NCI-H2107 treated with DMSO at 0.1 percent for 48 hours (cell line): ENCODE data around the gene KLHL2.
"Not testable (repeated sequence)": the region's sequence is repeated elsewhere in the genome, so short reads cannot be mapped to it uniquely, and the experiment has no call there.

Experiments
- DNase-seq: peaks from one replicate; lab custom pipeline; 2025; ENCODE audit not compliant: unreplicated experiment; lab: John Stamatoyannopoulos, UW

KLHL2 gene

DNA sequence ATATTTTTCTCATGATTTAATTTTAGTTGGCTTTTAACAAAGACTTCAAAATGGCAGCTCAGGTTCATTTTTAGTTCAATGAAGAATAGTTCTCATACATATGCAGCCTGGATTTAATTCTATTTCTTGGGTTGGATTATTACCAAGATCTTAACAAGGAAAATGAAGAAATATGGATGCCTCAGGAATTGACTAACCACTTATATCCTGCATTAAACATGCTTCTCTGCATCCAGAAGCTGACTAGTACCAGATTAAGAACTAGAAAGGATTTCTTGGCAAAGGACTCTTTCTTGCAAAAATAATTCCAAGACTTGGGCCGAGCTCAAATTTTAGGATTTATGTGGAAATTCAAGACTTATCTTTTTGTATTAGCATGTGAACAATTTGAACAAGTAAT, 5.6 kb upstream of the KLHL2 start:
- DNase-seq = no peak

DNA sequence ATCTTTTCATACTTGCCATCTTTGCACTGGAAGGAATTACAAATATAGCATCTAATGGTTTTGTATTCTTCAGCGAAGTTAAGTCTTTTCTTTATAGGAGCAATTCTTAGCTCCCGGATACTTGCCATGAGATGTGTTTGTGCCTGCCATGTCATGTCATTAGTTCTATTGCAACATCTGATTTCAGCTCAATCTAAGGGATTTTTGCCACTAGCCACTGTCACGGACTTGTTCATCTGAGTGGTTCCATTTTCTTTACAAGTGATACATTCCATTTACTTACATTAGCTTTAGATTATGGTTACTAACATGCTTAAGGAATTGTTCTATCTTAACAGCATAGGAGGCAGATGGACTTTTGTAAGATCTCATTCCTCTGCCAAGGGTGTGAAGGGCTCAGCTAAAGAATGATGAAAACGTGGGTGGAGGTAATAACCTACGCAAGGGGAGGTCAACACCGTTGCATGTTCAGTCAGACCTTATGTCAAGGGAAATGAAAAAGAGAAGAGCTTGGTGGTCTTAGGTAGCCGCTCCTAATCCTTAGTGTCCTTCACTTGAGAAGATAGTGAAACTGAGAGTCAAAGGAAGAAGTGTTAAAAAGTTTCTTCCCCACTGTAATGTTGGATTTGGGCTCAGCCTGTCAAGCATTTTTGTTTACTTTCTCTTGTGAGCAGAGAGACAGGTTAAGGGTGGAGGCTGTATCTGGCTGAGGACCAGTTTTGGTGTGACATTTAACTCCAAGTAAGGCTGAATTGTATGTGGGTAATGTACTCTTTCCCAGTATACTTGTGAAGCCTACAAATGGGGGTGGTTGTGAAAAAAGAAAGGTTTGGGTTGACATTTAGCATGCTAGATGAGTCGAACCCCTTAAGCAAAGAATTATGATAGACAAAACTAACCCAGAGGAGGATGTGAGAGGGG, 3.6 kb upstream of the KLHL2 start:
- DNase-seq = no peak

DNA sequence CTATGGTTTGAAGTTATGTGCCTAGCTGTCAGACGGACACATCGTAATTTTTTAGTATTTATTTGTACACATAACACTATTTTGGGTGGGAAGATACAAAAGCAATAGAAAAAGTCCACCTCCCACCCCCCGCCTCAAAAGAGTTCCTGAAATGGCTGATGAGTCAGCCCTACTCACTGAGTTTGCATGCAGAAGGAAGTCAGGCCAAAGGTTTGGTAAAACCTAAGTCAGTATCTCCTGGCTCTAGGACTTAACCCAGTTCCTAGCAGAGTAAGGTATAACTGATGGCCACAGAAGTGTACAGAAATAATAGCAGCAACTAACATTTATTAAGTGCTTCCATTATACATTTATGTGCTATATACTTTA, 2.9 kb upstream of the KLHL2 start:
- no peak for DNase-seq

DNA sequence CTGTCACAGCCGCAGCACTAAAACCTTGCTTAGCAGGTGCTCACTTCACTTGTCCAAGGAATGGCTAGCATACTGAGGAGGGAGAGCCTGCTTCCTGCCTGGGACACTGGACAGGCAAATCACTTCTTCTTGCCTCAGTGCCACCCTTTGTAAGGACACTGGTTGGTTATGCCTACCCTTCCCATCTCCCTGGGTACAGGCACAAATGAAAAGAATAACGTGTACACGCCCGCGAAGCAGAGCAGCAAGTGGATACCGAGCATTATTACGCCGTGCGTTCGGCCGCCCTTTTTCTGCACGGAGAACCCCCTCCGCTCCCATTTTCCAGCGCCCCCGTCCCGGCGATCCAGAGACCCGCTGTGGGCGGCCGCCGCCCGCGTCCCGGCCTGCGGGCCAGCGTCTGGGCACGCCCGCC, 338 bp upstream of the KLHL2 start:
- DNase-seq = no peak

DNA sequence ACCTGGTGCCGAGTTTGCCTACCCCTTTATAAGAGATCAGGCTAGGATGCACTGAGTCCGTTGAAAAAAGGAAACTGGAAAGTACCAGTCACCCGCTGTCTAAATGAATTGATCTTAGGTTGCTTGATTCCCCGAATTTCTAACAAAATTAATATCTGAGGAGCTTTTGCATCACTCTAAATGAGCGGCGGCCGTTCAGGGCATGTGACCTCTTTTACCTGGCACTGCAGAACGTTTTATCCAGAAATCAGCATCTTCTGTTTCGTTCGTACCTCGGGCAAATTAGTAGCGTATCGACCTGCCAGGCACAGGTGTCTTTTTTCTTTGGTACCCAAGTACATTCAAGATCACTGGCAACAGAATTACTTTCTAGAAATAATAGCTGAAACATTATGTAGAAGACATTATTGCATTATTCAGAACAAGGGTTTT, 876 bp downstream of the KLHL2 start:
- no peak for DNase-seq

DNA sequence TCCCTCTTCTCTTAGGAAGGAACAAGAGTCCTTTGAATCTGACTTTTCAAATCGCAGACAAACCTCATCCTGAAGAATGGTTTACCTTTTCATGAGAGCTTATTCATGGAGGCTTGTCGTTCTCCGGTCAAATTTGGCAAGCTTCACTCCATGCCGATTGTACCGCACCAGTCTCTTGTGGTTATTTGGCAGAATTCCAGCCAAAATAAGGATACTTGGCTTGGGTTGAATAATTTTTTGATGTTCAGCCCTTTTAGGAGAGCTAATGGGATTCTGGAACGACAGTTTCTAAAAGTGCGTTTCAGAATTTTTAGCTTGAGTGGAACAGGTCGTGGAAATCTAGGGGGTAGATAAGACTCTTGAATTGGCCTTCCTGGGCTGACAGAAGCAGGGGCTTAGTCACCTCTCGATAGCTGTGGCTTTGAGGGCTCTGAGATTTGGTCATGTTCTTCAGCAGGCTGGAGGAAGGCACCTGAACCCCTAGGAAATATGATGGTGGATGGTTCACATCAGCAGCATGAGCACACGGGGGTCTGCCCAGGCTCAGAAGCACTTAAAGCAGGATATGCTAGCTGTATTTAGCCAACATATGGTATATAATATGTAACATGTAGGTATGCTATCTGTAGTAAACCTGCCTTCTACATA, 1.5 kb downstream of the KLHL2 start:
- DNase-seq = no peak

DNA sequence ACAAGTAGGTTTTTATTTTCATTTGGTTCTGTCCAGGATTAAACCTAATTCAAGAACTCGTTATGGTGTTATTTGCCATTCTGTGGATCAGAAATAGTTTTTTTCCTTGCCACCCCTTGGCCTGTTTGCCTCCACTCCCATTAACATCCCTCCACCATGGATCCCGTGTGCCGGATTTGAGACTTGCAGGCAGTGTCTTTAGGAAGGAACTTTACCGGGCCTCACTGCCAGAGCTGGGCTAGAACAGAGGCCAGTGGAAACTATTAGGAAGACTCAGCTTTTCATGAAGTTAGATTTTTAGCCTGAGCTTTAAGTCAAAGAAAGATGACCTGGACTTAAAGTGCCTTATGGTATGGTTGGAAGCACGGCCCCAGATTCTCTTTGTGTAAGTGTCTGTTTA, 2.4 kb downstream of the KLHL2 start:
- no peak for DNase-seq

DNA sequence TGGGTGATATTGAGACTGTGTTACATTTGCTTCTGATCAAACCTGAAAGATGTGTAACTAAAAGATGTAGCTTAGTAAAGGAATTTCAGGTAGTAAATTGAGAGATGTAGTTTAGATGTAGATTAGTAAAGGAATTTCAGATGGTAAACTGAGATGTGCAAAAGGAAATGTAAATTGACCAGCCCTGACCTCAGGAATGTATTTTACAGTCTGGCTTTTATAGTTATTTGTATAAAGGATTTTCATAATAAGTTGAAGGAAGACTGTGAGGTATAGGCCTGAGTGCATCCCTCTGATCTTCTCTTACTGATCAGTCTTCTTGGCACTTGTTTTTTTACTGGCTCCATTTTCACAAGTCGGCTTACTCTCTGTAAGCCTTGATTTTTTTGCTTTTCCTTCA, 3.2 kb downstream of the KLHL2 start:
- DNase-seq = no peak

DNA sequence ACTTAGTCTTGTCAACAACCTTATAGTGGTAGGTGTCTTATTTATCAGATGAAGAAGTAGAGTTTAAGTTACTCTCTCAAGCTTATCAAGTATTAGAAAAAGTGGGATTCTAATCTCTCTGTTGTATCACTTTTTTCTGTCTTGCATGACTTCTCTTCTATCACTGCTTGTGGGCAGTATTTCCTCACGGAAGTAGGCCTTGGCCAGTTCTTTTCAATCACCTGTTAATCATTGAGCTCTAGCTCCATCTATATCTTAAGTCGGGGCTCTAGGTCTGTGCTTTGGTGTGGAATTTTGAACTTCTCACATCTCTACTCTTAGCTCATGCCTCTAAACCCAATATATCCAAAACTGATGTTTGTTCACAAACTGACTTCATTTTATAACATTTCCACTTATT, 5.3 kb downstream of the KLHL2 start:
- not testable (repeated sequence) for DNase-seq

DNA sequence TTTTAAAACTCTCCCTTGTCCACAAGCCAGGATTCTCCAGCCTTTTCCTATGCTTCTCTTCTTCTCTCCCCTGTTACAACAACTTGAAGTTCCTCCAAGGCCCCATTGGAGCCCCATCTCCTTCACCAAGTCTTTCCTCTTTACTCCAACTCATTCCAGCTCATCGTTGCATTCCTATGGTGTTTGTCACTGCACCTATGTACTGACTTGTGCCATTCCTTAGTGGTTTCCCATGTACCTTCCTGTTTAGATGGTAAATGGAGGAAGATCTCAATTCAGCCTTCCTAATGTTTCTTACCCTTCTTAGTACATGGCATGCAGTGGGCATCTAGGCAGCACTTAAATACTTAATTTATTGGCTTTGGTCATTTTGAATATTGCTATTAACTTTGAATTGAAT, 6.0 kb downstream of the KLHL2 start:
- not testable (repeated sequence) for DNase-seq

DNA sequence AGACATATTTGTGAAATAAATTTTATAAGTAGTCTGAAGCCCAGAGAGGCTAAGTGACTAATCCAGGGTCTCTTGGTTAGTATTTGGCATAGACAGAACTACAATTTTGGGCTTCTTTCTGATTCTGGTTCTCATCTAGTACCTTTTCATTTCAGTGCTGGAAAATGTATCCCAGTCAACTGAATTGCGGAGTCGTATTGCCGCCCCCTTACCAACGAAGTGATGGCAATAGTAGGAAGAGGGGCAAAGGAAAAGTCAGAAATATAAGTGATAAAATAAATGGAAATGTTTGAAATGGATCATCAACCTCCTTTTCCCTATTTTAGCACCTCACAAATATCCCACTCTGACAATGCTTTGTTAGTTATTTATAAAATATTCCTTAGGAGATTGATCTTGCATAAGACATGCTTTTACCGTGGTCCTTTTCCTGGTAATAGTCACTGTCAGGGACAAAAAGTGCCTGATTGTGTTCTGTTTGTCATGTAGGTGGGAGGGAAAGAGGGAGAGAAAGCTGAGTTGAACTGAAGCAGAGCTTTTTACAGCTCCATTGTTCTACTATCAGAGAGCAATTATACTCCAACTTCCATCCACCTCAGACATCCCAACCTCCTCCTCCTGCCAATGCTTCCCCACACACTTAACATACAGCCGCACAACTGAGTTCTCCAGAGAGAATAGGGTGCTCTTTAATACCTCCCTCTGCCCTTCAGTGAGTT, 6.8 kb downstream of the KLHL2 start:
- not testable (repeated sequence) for DNase-seq

DNA sequence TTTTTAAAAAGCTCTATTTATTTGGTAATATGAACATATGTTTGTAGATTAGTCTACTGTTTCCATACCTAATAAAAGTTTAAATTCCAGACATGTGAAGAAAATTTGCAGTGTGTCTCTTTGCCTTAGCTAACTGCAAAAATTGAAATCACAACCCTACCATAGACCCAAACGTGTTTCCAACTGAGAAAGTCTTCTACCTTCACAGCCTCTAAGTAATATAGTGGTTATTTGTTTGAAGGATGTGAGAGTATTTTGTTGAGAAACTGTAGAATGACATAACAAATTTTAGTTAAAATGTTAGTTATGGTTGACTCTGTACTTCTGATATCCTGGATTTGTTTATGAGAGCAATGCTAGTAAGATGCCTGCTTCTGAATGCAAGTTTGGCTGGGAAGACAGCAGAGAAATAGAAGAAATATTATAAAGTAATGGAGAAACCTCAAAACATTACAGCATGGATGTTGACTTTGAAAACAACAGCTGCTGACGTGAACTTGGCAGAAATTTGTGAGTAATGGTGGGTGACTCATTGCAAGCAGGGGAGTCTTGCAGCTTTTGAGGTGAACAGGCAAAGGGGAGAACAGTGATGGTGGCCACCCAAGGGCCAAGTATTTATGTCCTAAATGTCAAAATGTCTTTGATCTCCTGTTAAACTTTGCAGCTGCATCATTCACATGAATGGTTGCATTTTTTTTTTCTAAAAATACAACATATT, 7.8 kb downstream of the KLHL2 start:
- DNase-seq = not testable (repeated sequence)

DNA sequence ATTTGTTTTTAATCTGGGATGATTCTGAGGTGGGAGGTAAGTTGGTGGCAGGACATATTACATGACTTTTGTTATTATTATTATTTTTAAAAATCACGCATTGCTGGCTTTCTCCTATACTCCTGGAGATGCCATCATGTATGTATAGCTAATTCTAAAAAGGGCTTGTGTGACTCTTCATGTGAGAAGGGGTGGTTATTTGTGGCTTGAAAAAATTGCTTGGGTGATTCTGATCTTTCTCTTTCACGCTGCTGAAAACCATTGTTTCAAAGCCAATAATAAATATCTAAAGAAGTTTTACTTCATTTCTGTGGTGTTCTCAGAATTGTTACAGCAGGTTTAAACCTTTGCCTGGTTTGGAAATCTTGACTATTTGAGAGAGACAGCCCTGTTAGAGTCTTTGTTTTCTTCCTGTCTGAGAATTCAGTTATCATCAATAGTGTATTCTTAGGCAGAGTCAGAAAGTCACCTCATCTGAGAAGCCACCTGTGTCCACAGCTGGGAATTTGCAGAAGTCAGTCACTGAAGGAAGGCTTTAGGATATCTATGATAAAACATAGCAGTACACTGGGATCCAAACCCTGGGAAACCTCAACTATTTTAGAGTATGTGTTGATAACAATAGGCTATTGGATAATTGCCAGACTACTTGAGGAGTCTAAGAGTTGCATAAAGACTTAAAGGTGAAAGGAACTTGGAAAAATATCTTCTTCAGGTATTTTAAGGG, 8.6 kb downstream of the KLHL2 start:
- DNase-seq = not testable (repeated sequence)

DNA sequence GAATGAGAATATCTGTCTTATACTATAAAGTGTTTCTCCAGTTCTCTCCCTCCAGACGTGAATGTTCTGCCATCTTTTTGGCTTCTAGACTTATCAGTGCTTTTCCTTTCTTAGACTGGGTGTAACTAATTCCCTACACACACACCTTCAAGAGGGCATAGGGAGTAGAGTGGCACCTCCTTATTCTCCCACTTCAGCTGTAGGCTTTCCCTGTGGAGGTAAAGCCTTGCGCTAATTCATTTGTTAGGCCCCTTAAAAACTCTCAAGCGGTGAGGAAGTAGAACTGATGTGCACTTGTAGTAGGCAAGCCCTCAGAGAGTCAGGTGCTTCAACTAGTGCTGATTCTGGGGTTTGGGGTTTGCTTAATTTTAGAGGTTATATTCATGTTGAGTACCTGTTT, 10.0 kb downstream of the KLHL2 start:
- DNase-seq = no peak

DNA sequence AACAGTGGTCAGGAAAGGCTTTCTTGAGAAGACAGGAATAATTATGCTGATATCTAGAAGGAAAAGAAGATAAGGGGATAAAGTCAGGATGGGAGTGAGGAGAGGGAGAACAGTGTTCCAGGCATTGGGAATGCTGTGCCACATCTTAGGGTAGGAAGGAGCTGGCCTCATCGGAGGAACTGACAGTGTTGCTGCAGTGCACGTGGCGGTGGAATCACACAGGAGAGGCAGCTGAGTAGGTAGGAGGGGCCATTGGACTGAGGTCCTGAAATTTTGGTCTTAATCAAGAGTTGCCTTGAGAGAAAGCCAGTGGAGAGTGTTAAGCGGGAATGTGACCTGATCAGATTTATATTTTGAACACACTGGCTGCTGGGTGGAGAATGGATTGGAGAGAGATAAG, 13.9 kb downstream of the KLHL2 start:
- DNase-seq = not testable (repeated sequence)

DNA sequence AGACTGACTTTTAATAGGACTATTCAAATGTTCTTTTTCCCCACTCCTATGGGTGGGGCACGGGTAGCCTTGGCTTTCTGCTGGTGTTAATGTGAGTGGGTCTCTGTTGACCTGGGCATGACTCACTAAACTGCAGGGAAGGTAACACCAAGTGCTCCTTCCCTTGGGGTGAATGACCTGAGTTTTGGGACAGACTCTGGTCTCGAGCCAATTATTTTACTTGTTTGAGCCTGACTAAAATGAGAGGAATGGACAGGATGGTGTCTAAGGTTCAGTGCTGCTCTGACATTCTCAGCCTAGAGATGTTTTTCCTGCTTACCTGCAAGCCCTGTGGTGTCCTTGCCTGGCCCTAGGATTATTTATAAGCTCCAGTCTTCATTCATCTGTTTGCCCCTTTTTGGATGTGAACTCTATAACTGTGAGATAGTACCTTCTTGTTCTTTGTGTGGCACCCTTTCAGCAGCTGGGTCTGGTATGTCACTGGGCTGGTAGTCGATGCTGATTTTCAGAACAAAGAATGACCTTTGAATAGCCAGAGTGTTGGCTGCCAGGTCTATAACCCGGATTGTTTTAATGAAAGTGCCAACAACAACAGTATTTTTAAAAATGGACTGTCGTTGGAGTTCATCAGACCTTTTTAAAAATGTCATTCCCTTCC, 14.8 kb downstream of the KLHL2 start:
- DNase-seq = not testable (repeated sequence)

DNA sequence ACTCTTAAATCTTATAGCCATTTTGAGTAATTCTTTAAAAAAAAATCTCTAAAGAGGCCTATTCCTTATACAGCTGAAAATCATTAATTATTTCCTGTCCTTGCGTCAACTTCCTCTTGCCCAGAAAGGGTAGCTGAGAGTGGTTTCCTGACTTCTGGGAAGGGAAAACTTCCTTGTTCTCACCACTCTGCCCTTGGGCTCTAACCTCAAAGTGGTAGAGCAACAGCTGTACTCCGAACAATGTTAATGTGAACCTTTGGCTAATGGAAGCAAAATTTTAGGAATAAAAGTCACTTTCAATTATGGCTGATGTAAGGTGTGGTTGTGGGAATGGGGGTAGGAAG, 15.3 kb downstream of the KLHL2 start:
- no peak for DNase-seq

DNA sequence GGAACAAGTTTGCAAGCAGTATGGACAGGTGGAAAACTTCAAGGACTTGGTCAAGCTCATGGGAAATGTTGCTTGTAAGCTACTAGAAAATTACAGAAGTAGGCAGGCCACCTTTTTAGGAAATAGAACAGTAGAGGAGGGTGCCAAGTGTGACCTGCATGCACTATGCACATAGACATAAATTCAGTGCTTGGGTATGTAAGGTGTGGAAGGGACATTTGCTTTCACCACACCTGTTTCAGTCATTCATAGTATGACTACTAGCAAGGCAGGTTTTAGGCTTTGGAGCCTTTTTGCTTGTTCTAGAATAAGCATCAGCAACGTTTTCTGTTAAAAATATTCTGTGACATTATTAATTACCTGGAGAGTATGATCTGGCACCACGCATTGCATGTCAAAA, 20.0 kb downstream of the KLHL2 start:
- DNase-seq = not testable (repeated sequence)

DNA sequence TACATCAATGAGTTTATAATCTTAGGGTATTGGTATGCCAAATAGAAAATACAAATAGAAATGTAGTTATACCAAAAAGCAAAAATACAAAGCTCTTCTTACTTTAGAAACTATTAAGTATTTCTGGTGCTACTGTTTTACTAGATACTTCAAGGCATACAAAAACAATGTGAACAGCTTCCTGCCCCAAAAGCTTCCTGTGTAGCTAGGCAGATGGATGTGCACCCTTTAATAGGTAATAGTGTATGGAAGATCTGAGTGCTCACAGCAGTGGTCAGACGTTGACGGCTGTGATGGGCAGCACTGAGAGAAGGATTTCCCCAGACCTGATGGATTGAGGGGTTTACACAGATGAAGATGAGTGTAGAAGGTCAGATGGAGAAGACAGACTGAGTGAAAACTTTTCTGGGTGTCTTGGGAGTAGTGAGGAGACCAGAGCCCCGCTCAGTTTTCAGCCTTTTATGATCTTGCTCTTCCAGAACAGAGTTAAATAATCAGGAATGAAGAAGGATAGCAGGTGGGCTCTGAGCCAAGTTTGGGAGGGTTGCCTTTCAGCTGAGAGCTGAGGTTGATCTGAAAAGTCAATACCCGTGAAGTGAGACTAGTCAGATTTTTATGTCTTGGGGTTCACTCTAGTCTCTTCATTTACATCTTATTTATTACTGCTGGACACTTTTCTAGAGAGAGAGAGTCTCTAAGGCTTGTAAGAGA, 22.3 kb downstream of the KLHL2 start:
- not testable (repeated sequence) for DNase-seq
